ENCODE data around the gene ANKRD33B. TPM values are rescaled to one million over a fixed set of nuclear protein-coding genes. Genes with fewer than 3 reads are reported as not detected.

ANKRD33B gene
- total and polyA plus RNA-seq, 2 of the 8 experiments (the other 6 are each of a cell fraction or from before 2014, with no cell fraction given): 6.9 to 20.6 TPM

DNA sequence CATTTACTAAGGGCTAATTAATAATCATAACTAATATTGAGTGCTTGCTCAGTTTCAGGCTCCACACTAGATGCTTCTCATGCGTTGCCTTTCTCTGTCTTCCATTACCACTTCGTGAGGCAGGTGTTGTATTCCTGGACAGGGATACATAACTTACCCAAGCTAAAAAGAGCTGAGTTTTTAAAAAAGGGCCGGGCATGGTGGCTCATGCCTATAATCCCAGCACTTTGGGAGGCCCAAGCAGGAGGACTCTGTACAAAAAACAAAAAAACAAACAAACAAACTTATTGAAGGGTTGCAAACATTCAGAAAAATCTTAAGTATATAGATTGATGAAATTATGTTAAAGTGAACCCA, 12.1 kb upstream of the ANKRD33B start:
- H3K27ac ChIP-seq (ENCODE audit: low read depth, low read length): peak overlapping the region; percentile 58; the same call in 1 of the 2 replicates

More for the DNA sequence above, 12.1 kb upstream of the ANKRD33B start:
- peak overlapping the region; percentile 96 for H2BK20ac ChIP-seq (ENCODE audit: low read length)
- 60% methylated on average over 3 of the region's 3 CpGs; no CpG with 5 or more reads in 1 of the 2 experiments for WGBS, 2 experiments (ENCODE audit: extremely low coverage in 1 of 2, insufficient coverage in 1 of 2, insufficient read length in 1 of 2, insufficient replicate concordance in 2 of 2, low coverage in 1 of 2, low lambda C conversion rate in 2 of 2, missing lambda C conversion rate in 1 of 2)
- H2BK120ac ChIP-seq (replicated peaks; ENCODE audit: low read depth, low read length): peak overlapping the region; percentile 52
- H3K4me1 ChIP-seq (replicated peaks in 1 of 4; ENCODE audit: control insufficient read depth in 3 of 4, insufficient read depth in 4 of 4, low read length in 3 of 4): peaks cover 9 to 28% (median 11%) of the 10 kb centered on the region in 4 experiments
- H2BK12ac ChIP-seq (ENCODE audit: low read depth, low read length): peak overlapping the region; percentile 98
- H4K91ac ChIP-seq (replicated peaks; ENCODE audit: insufficient read length, low read length): peak overlapping the region; percentile 97
- H3K9ac ChIP-seq (replicated peaks in 1 of 4; ENCODE audit: extremely low read depth in 1 of 4, low read depth in 3 of 4, low read length in 3 of 4): peak overlapping the region in 1 of 4 experiments; percentile 45; a peak in 1 of 7 replicates
- ChIA-PET POLR2A (ENCODE audit: partially characterized antibody) (interaction anchor here (0.7 to 2.3 kb wide), 13 partner anchors 8 to 198 kb away, joined by 3 to 10 read pairs (median 4); partner anchors contain the start of genes ANKRD33B and MARCHF6), CTCF (ENCODE audit: partially characterized antibody) (interaction anchor here (0.8 to 4.0 kb wide), 12 partner anchors 7 to 99 kb away, joined by 3 to 33 read pairs (median 5); no protein-coding TSS in a partner anchor)
- TF ChIP-seq RNF2 (IDR thresholded peaks at IDR 0.05; ENCODE audit: borderline replicate concordance, low read depth, low read length, missing control alignments, poor library complexity, severe bottlenecking): no peak
- TF ChIP-seq KDM5A (IDR thresholded peaks at IDR 0.05; ENCODE audit: low read length): no peak
- no peak for TF ChIP-seq SP2 (IDR thresholded peaks at IDR 0.05; ENCODE audit: low read length)
- TF ChIP-seq SIRT6 (IDR thresholded peaks at IDR 0.05; ENCODE audit: low read length): no peak
- TF ChIP-seq TAF7 (optimal IDR thresholded peaks at IDR 0.05; ENCODE audit: borderline replicate concordance, low read depth, low read length): no peak
- TF ChIP-seq POLR2AphosphoS5 (IDR thresholded peaks at IDR 0.05; ENCODE audit: low read depth, low read length): no peak
- TF ChIP-seq CEBPB (IDR thresholded peaks at IDR 0.05; ENCODE audit: low read depth, low read length): no peak
- TF ChIP-seq RAD21 (IDR thresholded peaks at IDR 0.05 in 1 of 2, conservative IDR thresholded peaks at IDR 0.05 in 1 of 2; ENCODE audit: low read depth in 2 of 2, low read length in 2 of 2): no peak
- no peak; a peak in 1 of 3 replicates for TF ChIP-seq POLR2A (IDR thresholded peaks at IDR 0.05; ENCODE audit: control extremely low read depth in 1 of 2, low read depth in 2 of 2, low read length in 2 of 2)
- TF ChIP-seq CTBP2 (IDR thresholded peaks at IDR 0.05; ENCODE audit: borderline replicate concordance, insufficient read depth, insufficient read length, low read length): no peak
- H3K36me3 ChIP-seq (ENCODE audit: control insufficient read depth in 2 of 4, insufficient read depth in 4 of 4, low read length in 3 of 4): no peaks in the 10 kb centered on the region
- H3K79me1 ChIP-seq (ENCODE audit: low read depth, low read length): no peaks in the 10 kb centered on the region
- H3K4ac ChIP-seq (replicated peaks; ENCODE audit: insufficient read length, low read depth, low read length): peak overlapping the region; percentile 27
- no peak overlapping the region for H3K4me3 ChIP-seq (ENCODE audit: extremely low read depth in 1 of 4, insufficient read depth in 2 of 4, low read depth in 3 of 4, low read length in 4 of 4)
- H2AFZ ChIP-seq (ENCODE audit: low read length): no peak overlapping the region
- peaks cover 0 to 2% of the 10 kb centered on the region in 2 experiments for H4K20me1 ChIP-seq (replicated peaks in 1 of 2; ENCODE audit: control insufficient read depth in 1 of 2, insufficient read depth in 2 of 2, low read length in 2 of 2)
- H3K18ac ChIP-seq (ENCODE audit: extremely low read depth, low read length): peak overlapping the region; percentile 88; the same call in 1 of the 2 replicates
- H3K27me3 ChIP-seq (replicated peaks in 1 of 4; ENCODE audit: control insufficient read depth in 3 of 4, extremely low read depth in 1 of 4, insufficient read depth in 3 of 4, low read length in 3 of 4): no peaks in the 10 kb centered on the region; a peak in 1 of 7 replicates
- peak overlapping the region; percentile 76 for H2BK5ac ChIP-seq (ENCODE audit: low read depth, low read length)
- FAIRE-seq (no peak), DNase-seq (ENCODE audit: low read depth in 1 of 2, low spot score in 2 of 2) (no peak)
- no peaks in the 10 kb centered on the region for H3K79me2 ChIP-seq (ENCODE audit: control insufficient read depth in 1 of 2, insufficient read depth in 2 of 2, low read length in 2 of 2)
- peak overlapping the region; percentile 100; the same call in 1 of the 2 replicates for H2AK5ac ChIP-seq (ENCODE audit: low read depth, low read length)
- peaks cover 6 to 8% of the 10 kb centered on the region in 2 experiments; a peak in 2 of 4 replicates for H3K9me3 ChIP-seq (ENCODE audit: insufficient read depth in 2 of 2, low read depth in 1 of 2, low read length in 1 of 2)
- no peak overlapping the region for H4K5ac ChIP-seq (ENCODE audit: insufficient read length, low read depth, low read length)
- no peak overlapping the region for H4K8ac ChIP-seq (ENCODE audit: extremely low read depth, insufficient read depth, low read length)
- H3K23ac ChIP-seq (ENCODE audit: insufficient read length): no peak overlapping the region
- no peaks in the 10 kb centered on the region; the same call in 1 of the 2 replicates for H3K23me2 ChIP-seq (ENCODE audit: low read depth, low read length)
- no peak overlapping the region; the same call in 1 of the 2 replicates for H2BK15ac ChIP-seq (ENCODE audit: low read length)
- no peak overlapping the region for H3K14ac ChIP-seq (ENCODE audit: insufficient read length)
- peak overlapping the region in 1 of 2 experiments; percentile 50; a peak in 2 of 4 replicates for H3K4me2 ChIP-seq (ENCODE audit: insufficient read depth in 1 of 2, low read depth in 2 of 2, low read length in 2 of 2)
- no peak overlapping the region for H3K56ac ChIP-seq (replicated peaks; ENCODE audit: insufficient read length, low read depth, low read length)
